Activated CD4-positive, alpha-beta memory T cell treated with anti-CD3 and anti-CD28 coated beads, Interleukin-2, amount 10 ng/mL, durations not matched to agents 7 days and 5 days (primary cell): Measurements from ENCODE around the gene KLF13. TPM values are rescaled to one million over a fixed set of nuclear protein-coding genes. Genes with fewer than 3 reads are reported as not detected.
A peak's percentile ranks its signal among the peaks of the same experiment; 100 is the strongest.
"Not testable (repeated sequence)": the region's sequence is repeated elsewhere in the genome, so short reads cannot be mapped to it uniquely, and the experiment has no call there.

ENCODE experiments used
- CTCF ChIA-PET: fragments of 350-600 bp; sonication (Branson Sonifier 250); formaldehyde crosslinking; loops from one replicate; lab custom pipeline; 2021; ENCODE audit warnings: antibody characterized with exemption, inconsistent platforms; lab: Charles Lee
- POLR2A ChIA-PET: fragments of 350-600 bp; sonication (Branson Sonifier 250); formaldehyde crosslinking; loops from one replicate; lab custom pipeline; 2021; ENCODE audit warnings: antibody characterized with exemption; lab: Charles Lee
- DNase-seq: peaks from one replicate; pipeline ENCODE4 v3.0.0-alpha.2; 2020
- H3K27ac Mint-ChIP-seq: one replicate; pipeline ENCODE4 v1.8.0; 2021; ENCODE audit warnings: mild to moderate bottlenecking, mixed read lengths
- H3K27me3 Mint-ChIP-seq: one replicate; pipeline ENCODE4 v1.8.0; 2021; ENCODE audit warnings: mixed read lengths
- H3K36me3 Mint-ChIP-seq: one replicate; pipeline ENCODE4 v1.8.0; 2021; ENCODE audit warnings: low read depth, mixed read lengths
- H3K4me1 Mint-ChIP-seq: one replicate; pipeline ENCODE4 v1.8.0; 2021; ENCODE audit warnings: mixed read lengths
- H3K4me3 Mint-ChIP-seq: one replicate; pipeline ENCODE4 v1.8.0; 2021; ENCODE audit warnings: mild to moderate bottlenecking, mixed read lengths
- H3K9me3 Mint-ChIP-seq: one replicate; pipeline ENCODE4 v1.8.0; 2021; ENCODE audit warnings: mixed read lengths
- total RNA-seq, 2 experiments: library from RNA; stranded (reverse); gene quantifications; one replicate each; pipeline ENCODE4 v1.2.3, GENCODE V29; 2021

The KLF13 gene
- total RNA-seq, 2 experiments from 2014 or later = 199 TPM

GRCh38 chr15:31346367-31347066 lies 19.9 kb downstream of the KLF13 start:
- Mint-ChIP-seq H3K4me3 (peak overlapping the region; percentile 89), H3K27me3 (no peaks in the 10 kb centered on the region), H3K27ac (peak overlapping the region; percentile 97), H3K9me3 (no peaks in the 10 kb centered on the region), H3K4me1 (peaks cover 100% of the 10 kb centered on the region), H3K36me3 (peaks cover 60% of the 10 kb centered on the region)
- no peak for DNase-seq
- POLR2A ChIA-PET = interaction anchor here (0.6 to 21.7 kb wide), 16 partner anchors 8 to 144 kb away, joined by 3 to 374 read pairs (median 4); partner anchors contain the start of gene KLF13
- CTCF ChIA-PET = interaction anchor here (0.6 to 3.3 kb wide), 12 partner anchors 10 to 146 kb away, joined by 3 to 12 read pairs (median 4); no protein-coding TSS in a partner anchor

GRCh38 chr15:31347067-31347975 lies 20.7 kb downstream of the KLF13 start:
- CTCF ChIA-PET = interaction anchor here (1.2 to 3.3 kb wide), 8 partner anchors 9 to 147 kb away, joined by 3 to 12 read pairs (median 6); no protein-coding TSS in a partner anchor
- no peaks in the 10 kb centered on the region for H3K27me3 Mint-ChIP-seq
- peaks cover 100% of the 10 kb centered on the region for H3K4me1 Mint-ChIP-seq
- H3K36me3 Mint-ChIP-seq = peaks cover 65% of the 10 kb centered on the region
- peak; percentile 88 for DNase-seq
- H3K9me3 Mint-ChIP-seq = no peaks in the 10 kb centered on the region
- H3K4me3 Mint-ChIP-seq = peak overlapping the region; percentile 89
- POLR2A ChIA-PET = interaction anchor here (0.6 to 21.7 kb wide), 16 partner anchors 9 to 673 kb away, joined by 3 to 374 read pairs (median 4); partner anchors contain the start of gene KLF13
- H3K27ac Mint-ChIP-seq = peak overlapping the region; percentile 97

- H3K9me3 Mint-ChIP-seq = no peaks in the 10 kb centered on the region
- POLR2A ChIA-PET = interaction anchor here (0.8 to 21.7 kb wide), 9 partner anchors 13 to 133 kb away, joined by 3 to 374 read pairs (median 4); partner anchors contain the start of gene KLF13
- H3K4me1 Mint-ChIP-seq = peaks cover 100% of the 10 kb centered on the region
- peak overlapping the region; percentile 21 for H3K4me3 Mint-ChIP-seq
- CTCF ChIA-PET = interaction anchor here (1.7 to 3.3 kb wide), 4 partner anchors 9 to 140 kb away, joined by 6 to 11 read pairs (median 9); no protein-coding TSS in a partner anchor
- peak overlapping the region; percentile 97 for H3K27ac Mint-ChIP-seq
- no peaks in the 10 kb centered on the region for H3K27me3 Mint-ChIP-seq
- peaks cover 59% of the 10 kb centered on the region for H3K36me3 Mint-ChIP-seq
- DNase-seq = no peak
These were observed 21.6 kb downstream of the KLF13 start for GRCh38 chr15:31347981-31348803.

GRCh38 chr15:31349233-31350141 lies 22.9 kb downstream of the KLF13 start:
- peaks cover 98% of the 10 kb centered on the region for H3K4me1 Mint-ChIP-seq
- H3K9me3 Mint-ChIP-seq = no peaks in the 10 kb centered on the region
- CTCF ChIA-PET = no interaction called here
- no peak overlapping the region for H3K4me3 Mint-ChIP-seq
- H3K36me3 Mint-ChIP-seq = peaks cover 66% of the 10 kb centered on the region
- no peak for DNase-seq
- no peaks in the 10 kb centered on the region for H3K27me3 Mint-ChIP-seq
- POLR2A ChIA-PET = interaction anchor here (1.3 to 21.7 kb wide), 4 partner anchors 11 to 135 kb away, joined by 3 to 374 read pairs (median 82); partner anchors contain the start of gene KLF13
- peak overlapping the region; percentile 93 for H3K27ac Mint-ChIP-seq

GRCh38 chr15:31350771-31351170 lies 24.1 kb downstream of the KLF13 start:
- Mint-ChIP-seq H3K4me1 (peaks cover 98% of the 10 kb centered on the region), H3K27me3 (no peaks in the 10 kb centered on the region), H3K4me3 (no peak overlapping the region), H3K9me3 (peaks cover 5% of the 10 kb centered on the region), H3K36me3 (peaks cover 77% of the 10 kb centered on the region), H3K27ac (peak overlapping the region; percentile 93)
- no peak for DNase-seq
- CTCF ChIA-PET = interaction anchor here (1.0 kb wide), 1 partner anchor 12 kb away, joined by 3 read pairs; no protein-coding TSS in a partner anchor
- POLR2A ChIA-PET = interaction anchor here (13.8 to 21.7 kb wide), 3 partner anchors 3 to 23 kb away, joined by 161 to 374 read pairs (median 374); partner anchors contain the start of gene KLF13

GRCh38 chr15:31352339-31352751 lies 25.7 kb downstream of the KLF13 start:
- no peak for DNase-seq
- Mint-ChIP-seq H3K27me3 (no peaks in the 10 kb centered on the region), H3K4me3 (peak overlapping the region; percentile 66), H3K27ac (peak overlapping the region; percentile 93), H3K36me3 (peaks cover 78% of the 10 kb centered on the region), H3K4me1 (peaks cover 98% of the 10 kb centered on the region), H3K9me3 (peaks cover 5% of the 10 kb centered on the region)
- CTCF ChIA-PET = interaction anchor here (1.3 to 1.6 kb wide), 3 partner anchors 9 to 12 kb away, joined by 3 to 5 read pairs (median 4); no protein-coding TSS in a partner anchor
- POLR2A ChIA-PET = interaction anchor here (0.8 to 21.7 kb wide), 7 partner anchors 5 to 121 kb away, joined by 3 to 374 read pairs (median 6); partner anchors contain the start of gene KLF13

- peaks cover 73% of the 10 kb centered on the region for H3K36me3 Mint-ChIP-seq
These were observed 26.5 kb downstream of the KLF13 start for GRCh38 chr15:31352911-31353811.

GRCh38 chr15:31353931-31354330 lies 27.3 kb downstream of the KLF13 start:
- ChIA-PET CTCF (interaction anchor here (1.2 kb wide), 1 partner anchor 12 kb away, joined by 4 read pairs; no protein-coding TSS in a partner anchor), POLR2A (interaction anchor here (1.1 to 21.7 kb wide), 8 partner anchors 6 to 120 kb away, joined by 3 to 374 read pairs (median 6); partner anchors contain the start of gene KLF13)
- Mint-ChIP-seq H3K9me3 (peaks cover 5% of the 10 kb centered on the region), H3K27me3 (no peaks in the 10 kb centered on the region), H3K27ac (peak overlapping the region; percentile 93), H3K4me1 (peaks cover 98% of the 10 kb centered on the region), H3K36me3 (peaks cover 76% of the 10 kb centered on the region), H3K4me3 (no peak overlapping the region)
- DNase-seq = no peak

More at GRCh38 chr15:31352911-31353811, 26.5 kb downstream of the KLF13 start:
- ChIA-PET CTCF (interaction anchor here (1.2 to 1.6 kb wide), 3 partner anchors 11 to 12 kb away, joined by 3 to 5 read pairs (median 4); no protein-coding TSS in a partner anchor), POLR2A (interaction anchor here (0.7 to 21.7 kb wide), 12 partner anchors 6 to 121 kb away, joined by 3 to 374 read pairs (median 6); partner anchors contain the start of gene KLF13)
- H3K27ac Mint-ChIP-seq = peak overlapping the region; percentile 93
- peaks cover 5% of the 10 kb centered on the region for H3K9me3 Mint-ChIP-seq
- no peak for DNase-seq
- H3K4me1 Mint-ChIP-seq = peaks cover 98% of the 10 kb centered on the region
- H3K4me3 Mint-ChIP-seq = peak overlapping the region; percentile 66
- H3K27me3 Mint-ChIP-seq = no peaks in the 10 kb centered on the region

- not testable (repeated sequence) for DNase-seq, H3K27me3 Mint-ChIP-seq, H3K9me3 Mint-ChIP-seq
- H3K27ac Mint-ChIP-seq = peak overlapping the region; percentile 89
- POLR2A ChIA-PET = interaction anchor here (0.9 to 21.7 kb wide), 7 partner anchors 5 to 127 kb away, joined by 3 to 374 read pairs (median 170); partner anchors contain the start of gene KLF13
- H3K4me3 Mint-ChIP-seq = peak overlapping the region; percentile 71
- H3K4me1 Mint-ChIP-seq = peaks cover 98% of the 10 kb centered on the region
- peaks cover 68% of the 10 kb centered on the region for H3K36me3 Mint-ChIP-seq
- CTCF ChIA-PET = interaction anchor here (1.3 to 15.6 kb wide), 5 partner anchors 9 to 141 kb away, joined by 3 to 162 read pairs (median 11); no protein-coding TSS in a partner anchor
These were observed 29.5 kb downstream of the KLF13 start for GRCh38 chr15:31356097-31356496.
